DOHH2 (cell line): ENCODE data around the gene CIDEA.

Source experiments
- H3F3A ChIP-seq: fragments of 200-600 bp; sonication (generic), shearing (Covaris generic); 2 replicates; pipeline ENCODE4 v1.6.0; 2016; ENCODE audit warnings: antibody characterized with exemption, mild to moderate bottlenecking; ENCODE audit not compliant: control insufficient read depth, insufficient read depth
- H3K27ac ChIP-seq: fragments of 200-600 bp; sonication (generic); 2 replicates; pipeline ENCODE4 v1.5.1; 2014; ENCODE audit warnings: low read depth, mild to moderate bottlenecking, low read length, moderate library complexity
- H3K27me3 ChIP-seq: fragments of 200-600 bp; sonication (generic); 2 replicates; pipeline ENCODE4 v1.6.1; 2014; ENCODE audit warnings: mild to moderate bottlenecking, low read length, mixed read lengths; ENCODE audit not compliant: control insufficient read depth
- H3K36me3 ChIP-seq: fragments of 200-600 bp; sonication (generic); 2 replicates; pipeline ENCODE4 v1.6.1; 2014; ENCODE audit warnings: mild to moderate bottlenecking, low read length, moderate library complexity, mixed read lengths; ENCODE audit not compliant: control insufficient read depth
- H3K4me1 ChIP-seq: fragments of 200-600 bp; sonication (generic); 2 replicates; pipeline ENCODE4 v1.6.1; 2014; ENCODE audit warnings: mild to moderate bottlenecking, low read length, mixed read lengths; ENCODE audit not compliant: control insufficient read depth
- H3K4me2 ChIP-seq: fragments of 200-600 bp; sonication (generic); 2 replicates; pipeline ENCODE4 v1.6.0; 2014; ENCODE audit warnings: mild to moderate bottlenecking, low read length, moderate library complexity
- H3K4me3 ChIP-seq: fragments of 200-600 bp; sonication (generic); 2 replicates; pipeline ENCODE4 v1.5.1; 2014; ENCODE audit warnings: mild to moderate bottlenecking, low read length, mixed read lengths
- H3K79me2 ChIP-seq: fragments of 200-600 bp; sonication (generic); 2 replicates; pipeline ENCODE4 v1.6.1; 2014; ENCODE audit warnings: mild to moderate bottlenecking, low read length, mixed read lengths; ENCODE audit not compliant: control insufficient read depth
- H3K9me2 ChIP-seq: fragments of 200-600 bp; sonication (generic); replicated peaks from 2 replicates; pipeline ENCODE4 v1.6.1; 2014; ENCODE audit warnings: mild to moderate bottlenecking, low read length, mixed read lengths; ENCODE audit not compliant: control insufficient read depth
- H3K9me3 ChIP-seq: fragments of 200-600 bp; sonication (generic); 2 replicates; pipeline ENCODE4 v1.6.1; 2014; ENCODE audit warnings: antibody characterized with exemption, low read length, mixed read lengths; ENCODE audit not compliant: control insufficient read depth, insufficient read depth
- H4K20me1 ChIP-seq: fragments of 200-600 bp; sonication (generic); 2 replicates; pipeline ENCODE4 v1.6.0; 2014; ENCODE audit warnings: low read depth, mild to moderate bottlenecking, antibody characterized with exemption, low read length, moderate library complexity; ENCODE audit not compliant: control insufficient read depth, insufficient read depth
- CTCF ChIP-seq: fragments of 200-600 bp; sonication (generic); IDR thresholded peaks from one replicate; pipeline ENCODE4 v1.5.1; 2014; ENCODE audit warnings: antibody characterized with exemption, mild to moderate bottlenecking, low read depth, low read length; ENCODE audit not compliant: poor library complexity, severe bottlenecking
- EZH2phosphoT487 ChIP-seq: fragments of 200-600 bp; sonication (generic); IDR thresholded peaks from 2 replicates; pipeline ENCODE4 v1.6.1; 2017; ENCODE audit warnings: borderline replicate concordance, mild to moderate bottlenecking, antibody characterized with exemption, low read length, moderate library complexity, mixed read lengths

The CIDEA gene

GRCh38 chr18:12290086-12290485, 35.9 kb downstream of the CIDEA start:
- Histone ChIP-seq H3K4me3 (no peak overlapping the region), H3K9me3 (no peaks in the 10 kb centered on the region), H3K79me2 (no peaks in the 10 kb centered on the region), H3K36me3 (no peaks in the 10 kb centered on the region), H3K4me1 (no peaks in the 10 kb centered on the region), H3K4me2 (no peak overlapping the region), H3K27ac (no peak overlapping the region), H3K27me3 (peaks cover 5% of the 10 kb centered on the region; the same call in 1 of the 2 replicates), H4K20me1 (no peaks in the 10 kb centered on the region), H3F3A (no peaks in the 10 kb centered on the region), H3K9me2 (no peaks in the 10 kb centered on the region)
- TF ChIP-seq CTCF (no peak), EZH2phosphoT487 (no peak)

GRCh38 chr18:12291161-12291560, 37.0 kb downstream of the CIDEA start:
- Histone ChIP-seq H4K20me1 (no peaks in the 10 kb centered on the region), H3K79me2 (no peaks in the 10 kb centered on the region), H3K9me3 (no peaks in the 10 kb centered on the region), H3K36me3 (no peaks in the 10 kb centered on the region), H3K27ac (no peak overlapping the region), H3K9me2 (no peaks in the 10 kb centered on the region), H3F3A (no peaks in the 10 kb centered on the region), H3K27me3 (peaks cover 5% of the 10 kb centered on the region; the same call in 1 of the 2 replicates), H3K4me3 (no peak overlapping the region), H3K4me2 (no peak overlapping the region), H3K4me1 (no peaks in the 10 kb centered on the region)
- TF ChIP-seq CTCF = no peak
- no peak for TF ChIP-seq EZH2phosphoT487

- Histone ChIP-seq H3K4me2 (no peak overlapping the region), H3K9me3 (no peaks in the 10 kb centered on the region), H4K20me1 (no peaks in the 10 kb centered on the region), H3K36me3 (no peaks in the 10 kb centered on the region), H3K9me2 (no peaks in the 10 kb centered on the region), H3K4me3 (no peak overlapping the region), H3K4me1 (no peaks in the 10 kb centered on the region), H3K27ac (no peak overlapping the region), H3K79me2 (no peaks in the 10 kb centered on the region), H3K27me3 (peaks cover 5% of the 10 kb centered on the region; the same call in 1 of the 2 replicates), H3F3A (no peaks in the 10 kb centered on the region)
- no peak for TF ChIP-seq CTCF
Observed at GRCh38 chr18:12291690-12292089, 37.5 kb downstream of the CIDEA start.

GRCh38 chr18:12293831-12294230, 39.7 kb downstream of the CIDEA start:
- Histone ChIP-seq H3K27ac (no peak overlapping the region), H3K4me2 (no peak overlapping the region), H3K4me1 (no peaks in the 10 kb centered on the region), H3K9me3 (no peaks in the 10 kb centered on the region), H3K36me3 (no peaks in the 10 kb centered on the region), H3K27me3 (peaks cover 3% of the 10 kb centered on the region; the same call in 1 of the 2 replicates), H3K4me3 (no peak overlapping the region), H3F3A (no peaks in the 10 kb centered on the region), H3K9me2 (no peaks in the 10 kb centered on the region), H4K20me1 (no peaks in the 10 kb centered on the region), H3K79me2 (no peaks in the 10 kb centered on the region)
- no peak for TF ChIP-seq EZH2phosphoT487
- TF ChIP-seq CTCF = no peak
